DLD1 (cell line): ENCODE data around the gene NRBF2.

Experiments
- in situ Hi-C: cut with HindIII; loops from 2 replicates; pipeline ENCODE4 v1.10.0; 2017; ENCODE audit warnings: low sequenced_read_pairs

The NRBF2 gene

DNA sequence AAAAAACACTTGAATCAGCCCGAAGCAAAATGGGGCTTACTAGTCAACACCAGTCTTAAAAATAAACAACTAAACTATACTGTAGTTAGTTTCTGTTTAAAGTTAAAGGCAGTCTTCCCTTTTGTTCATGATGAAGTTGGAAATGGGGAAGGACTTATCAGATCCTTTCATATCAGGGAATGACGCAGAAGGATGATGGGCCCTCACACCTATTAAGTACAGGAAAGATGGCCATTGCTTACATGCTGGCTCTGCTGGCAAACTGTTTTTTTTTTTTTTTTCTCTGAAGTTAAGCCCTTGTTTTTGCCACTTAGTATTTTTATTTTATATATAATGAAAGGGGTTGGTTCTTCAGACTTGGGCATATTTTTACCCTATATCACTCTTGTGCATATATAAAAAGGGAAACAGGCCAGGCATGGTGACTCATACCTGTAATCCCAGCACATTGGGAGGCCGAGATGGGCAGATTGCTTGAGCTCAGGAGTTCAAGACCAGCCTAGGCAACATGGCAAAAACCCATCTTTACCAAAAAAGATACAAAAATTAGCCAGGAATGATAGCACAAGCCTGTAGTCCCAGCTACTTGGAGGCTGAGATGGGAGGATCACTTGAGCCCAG, 16.6 kb upstream of the NRBF2 start:
- in situ Hi-C loops: no loop called here

DNA sequence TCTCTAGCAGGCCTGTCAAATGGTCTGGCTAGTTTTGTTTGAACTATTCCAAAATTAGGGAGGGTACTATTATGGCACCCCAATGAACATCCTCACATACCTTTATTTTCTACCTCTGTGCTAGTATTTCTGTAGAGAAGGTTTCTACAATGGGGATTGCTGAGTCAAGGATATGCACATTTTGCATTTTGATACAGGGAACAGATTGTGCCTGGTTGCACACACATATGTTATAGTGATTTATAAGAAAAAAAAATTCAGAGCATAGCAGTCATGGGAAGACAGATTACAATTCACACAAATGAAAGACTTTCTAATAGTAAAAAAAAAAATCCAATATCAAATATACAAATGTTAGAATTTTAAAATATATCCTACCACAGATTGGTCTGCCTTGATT, 14.1 kb upstream of the NRBF2 start:
- in situ Hi-C loops: no loop called here

DNA sequence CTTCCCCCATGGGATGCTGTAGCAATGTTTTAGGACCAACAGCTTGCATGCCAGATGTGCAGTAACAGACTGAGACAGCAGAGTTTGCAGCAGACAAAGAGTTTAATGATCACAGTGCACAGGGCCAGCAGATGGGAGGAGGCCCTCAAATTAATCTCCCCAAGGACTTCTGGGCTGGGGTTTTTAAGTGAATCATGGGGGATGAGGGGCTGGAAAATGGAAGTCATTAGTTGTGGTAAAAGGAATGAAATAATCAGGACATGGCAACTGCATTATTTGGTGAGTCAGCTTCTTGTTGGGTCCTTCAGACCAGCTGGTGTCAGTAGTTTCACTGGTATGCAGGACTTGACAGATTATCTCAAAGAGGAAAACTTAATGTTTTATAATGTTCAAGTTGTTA, 12.6 kb upstream of the NRBF2 start:
- in situ Hi-C loops: no loop called here

GRCh38 chr10:63123727-63124362, 9.3 kb upstream of the NRBF2 start:
- in situ Hi-C loops: no loop called here

- in situ Hi-C loops: no loop called here
Measured at GRCh38 chr10:63125459-63125858, 7.7 kb upstream of the NRBF2 start.

DNA sequence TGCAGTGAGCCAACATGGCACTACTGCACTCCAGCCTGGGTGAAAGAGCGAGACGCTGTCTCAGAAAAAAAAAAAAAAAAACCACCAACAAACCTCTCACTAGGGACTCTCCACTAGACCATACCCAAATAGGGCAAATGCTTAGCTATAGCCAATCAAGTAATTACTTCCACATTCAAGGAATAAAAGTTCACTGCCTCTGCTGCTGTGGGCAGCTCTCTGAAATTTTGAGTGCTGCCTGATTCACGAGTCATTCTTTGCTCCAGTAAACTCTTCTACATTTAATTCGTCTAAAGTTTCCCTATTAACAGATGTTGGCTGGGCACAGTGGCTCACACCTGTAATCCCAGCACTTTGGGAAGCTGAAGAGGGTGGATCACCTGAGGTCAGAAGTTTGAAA, 4.7 kb upstream of the NRBF2 start:
- in situ Hi-C loops: no loop called here

DNA sequence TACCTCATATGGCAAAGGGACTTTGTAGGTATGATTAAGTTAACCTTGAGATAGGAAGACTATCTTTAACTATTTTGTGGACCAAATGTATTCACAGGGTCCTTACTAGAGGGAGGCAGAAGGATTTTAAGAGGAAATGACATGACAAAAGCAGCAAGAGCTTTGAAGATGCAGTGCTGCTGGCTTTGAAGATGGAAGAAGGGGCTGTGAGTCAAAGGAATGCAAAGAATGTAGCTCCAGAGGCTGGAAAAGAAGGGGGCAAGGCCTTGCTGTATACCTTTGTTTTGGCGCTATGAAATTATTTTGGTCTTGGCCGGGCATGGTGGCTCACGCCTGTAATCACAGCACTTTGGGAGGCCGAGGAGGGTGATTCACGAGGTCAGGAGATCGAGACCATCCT, 3.2 kb upstream of the NRBF2 start:
- in situ Hi-C loops: no loop called here

DNA sequence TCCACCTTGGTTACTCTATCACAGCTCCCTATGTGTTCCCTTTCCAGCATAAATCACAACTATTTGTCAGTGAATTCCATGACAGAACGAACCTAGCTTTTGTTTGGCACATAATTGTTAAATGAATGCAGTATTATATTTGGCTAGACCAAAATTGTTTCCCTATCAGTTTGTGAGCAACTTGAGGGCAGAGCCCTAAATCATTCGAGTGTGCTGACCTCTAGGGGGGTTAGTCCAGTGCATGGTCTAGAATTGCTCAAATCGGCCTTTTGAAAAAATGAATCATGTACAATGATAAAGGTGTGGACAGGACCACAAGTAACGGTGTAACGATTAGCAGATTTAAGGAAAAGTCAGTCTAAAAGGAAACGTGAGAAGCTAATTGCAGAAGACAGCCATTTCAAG, 475 bp upstream of the NRBF2 start:
- in situ Hi-C loops: no loop called here

- in situ Hi-C loops: no loop called here
Measured at GRCh38 chr10:63133821-63134557, 861 bp downstream of the NRBF2 start.

DNA sequence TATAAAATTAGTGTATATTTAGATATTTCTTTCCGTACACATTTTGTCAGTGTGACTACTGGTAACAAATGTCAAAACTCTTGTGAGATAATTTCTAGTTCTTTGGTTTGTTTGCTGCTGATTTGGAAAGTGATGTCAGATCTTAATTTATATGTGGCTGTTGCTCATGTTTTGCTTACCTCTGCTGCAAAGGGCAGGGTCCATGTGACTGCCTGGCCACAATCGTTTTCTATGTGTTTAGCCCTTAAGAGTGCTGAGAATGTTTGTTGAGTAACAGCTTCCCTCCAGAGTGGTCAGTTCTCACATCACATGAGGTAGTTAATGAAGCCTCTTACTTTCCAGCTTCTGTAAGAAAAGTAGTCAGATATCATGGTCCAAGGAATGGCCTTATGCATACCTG, 4.2 kb downstream of the NRBF2 start:
- in situ Hi-C loops: no loop called here

DNA sequence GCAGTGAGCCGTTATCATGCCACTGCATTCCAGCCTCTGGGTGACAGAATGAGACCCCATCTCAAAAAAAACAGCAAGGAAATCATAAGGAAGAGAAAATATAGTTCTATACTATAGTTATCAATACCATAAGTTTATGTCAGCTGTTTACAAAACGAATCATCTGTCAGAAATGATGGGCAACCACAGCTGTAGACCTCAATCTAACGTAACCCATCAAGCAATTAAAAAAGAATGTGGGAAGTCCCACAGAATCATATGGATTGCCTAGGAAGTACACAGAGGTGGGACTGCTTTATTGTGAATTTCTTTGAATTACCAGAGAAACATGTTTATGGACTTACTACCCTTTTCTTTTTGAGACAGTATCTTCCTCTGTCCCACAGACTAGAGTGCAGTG, 6.9 kb downstream of the NRBF2 start:
- in situ Hi-C loops: no loop called here

DNA sequence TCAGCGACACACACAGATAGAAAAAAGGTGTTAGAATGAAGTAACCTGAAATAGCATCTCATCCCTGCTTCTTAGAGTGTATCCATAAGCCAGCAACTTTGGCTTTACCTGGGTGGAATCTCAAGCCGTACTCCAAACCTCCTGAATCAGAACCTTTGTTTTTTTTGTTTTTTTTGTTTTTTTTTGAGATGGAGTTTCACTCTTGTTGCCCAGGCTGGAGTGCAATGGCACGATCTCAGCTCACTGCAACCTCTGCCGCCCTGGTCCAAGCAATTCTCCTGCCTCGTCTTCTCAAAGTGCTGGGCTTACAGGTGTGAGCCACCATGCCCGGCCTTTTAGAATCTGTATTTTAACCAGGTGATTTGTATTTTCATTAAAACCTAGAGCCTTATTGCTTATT, 9.0 kb downstream of the NRBF2 start:
- in situ Hi-C loops: no loop called here

DNA sequence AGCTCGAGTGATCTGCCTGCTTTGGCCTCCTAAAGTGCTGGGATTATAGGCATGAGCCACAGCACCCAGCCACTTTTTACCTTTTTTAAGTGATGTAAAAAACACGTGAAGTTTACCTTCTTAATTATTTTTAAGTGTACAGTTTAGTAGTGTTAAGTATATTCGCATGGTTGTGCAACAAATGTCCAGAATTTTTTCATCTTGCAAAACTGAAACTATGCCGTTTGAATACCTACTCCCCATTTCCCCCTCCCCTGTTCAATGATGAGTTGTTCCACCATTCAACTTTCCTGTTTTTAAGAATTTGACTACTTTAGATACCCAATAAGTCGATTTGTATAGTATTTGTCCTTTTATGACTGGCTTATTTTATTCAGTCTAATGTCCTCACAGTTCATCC, 10.9 kb downstream of the NRBF2 start:
- in situ Hi-C loops: no loop called here

- in situ Hi-C loops: no loop called here
Measured at GRCh38 chr10:63145782-63146181, 12.7 kb downstream of the NRBF2 start.

DNA sequence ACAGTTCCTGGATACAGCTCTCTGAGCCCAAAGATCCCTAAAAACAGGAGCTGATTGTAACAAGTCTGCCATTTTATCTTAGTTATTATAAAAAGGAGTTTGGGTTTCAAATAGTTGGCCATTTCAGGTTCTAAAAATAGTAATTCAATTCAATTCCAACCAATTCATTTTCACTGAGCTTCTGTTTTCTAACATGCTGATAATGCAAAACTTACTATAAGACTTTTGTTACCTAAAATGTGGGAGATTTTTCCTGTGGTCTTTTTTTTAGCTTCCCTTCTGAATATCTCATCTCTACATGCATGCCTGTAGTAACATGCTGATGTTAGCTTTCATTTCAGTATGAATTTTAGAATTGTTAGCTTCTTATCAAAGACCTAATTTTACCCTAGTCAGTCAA, 13.4 kb downstream of the NRBF2 start:
- in situ Hi-C loops: no loop called here

- in situ Hi-C loops: loop anchor here (25.0 kb wide), 2 partner anchors 462 to 562 kb away; no protein-coding TSS in a partner anchor
Measured at GRCh38 chr10:63150745-63151144, 17.6 kb downstream of the NRBF2 start.

GRCh38 chr10:63153868-63154545, 20.9 kb downstream of the NRBF2 start:
- in situ Hi-C loops: loop anchor here (25.0 kb wide), 2 partner anchors 458 to 558 kb away; no protein-coding TSS in a partner anchor

DNA sequence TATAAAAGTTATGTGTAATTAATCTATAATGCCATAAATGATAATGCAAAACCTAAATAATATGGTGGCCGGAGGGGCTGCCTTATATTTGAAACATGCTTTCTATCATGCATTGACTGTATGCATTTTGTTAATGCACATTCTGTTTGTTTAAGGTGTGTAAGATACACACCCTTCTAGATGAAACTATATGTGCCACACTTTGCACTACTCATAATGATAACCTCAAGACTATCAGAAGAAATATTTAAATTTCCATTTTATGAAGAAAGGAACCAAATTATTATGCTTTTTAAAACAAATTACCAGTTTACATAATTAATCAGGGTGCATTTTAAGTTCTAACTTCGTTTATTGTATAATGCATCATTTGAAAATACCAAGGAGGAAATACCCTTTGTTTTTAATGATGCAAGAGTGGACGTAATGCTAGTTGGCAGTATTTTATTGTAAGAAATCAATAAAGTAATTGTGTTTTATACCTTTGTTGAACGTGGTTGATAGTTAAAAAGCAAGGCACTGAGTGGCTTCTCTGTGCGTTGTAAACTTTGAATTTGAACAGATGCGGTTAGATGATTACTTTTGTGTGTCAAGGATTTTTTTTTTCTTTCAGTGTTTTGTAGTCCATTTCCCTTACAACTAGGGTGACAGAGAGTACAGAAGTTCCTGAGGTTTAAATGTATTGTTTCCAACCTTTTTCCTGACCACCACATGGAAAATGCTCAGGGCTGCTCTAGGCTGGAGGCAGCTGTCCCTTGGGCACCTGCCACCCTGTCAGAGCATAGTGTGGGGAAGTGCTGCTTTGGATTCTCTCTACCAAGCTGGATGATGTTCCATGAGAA, 21.6 kb downstream of the NRBF2 start:
- in situ Hi-C loops: loop anchor here (25.0 kb wide), 2 partner anchors 458 to 558 kb away; no protein-coding TSS in a partner anchor

- in situ Hi-C loops: loop anchor here (25.0 kb wide), 2 partner anchors 457 to 557 kb away; no protein-coding TSS in a partner anchor
Measured at GRCh38 chr10:63155388-63156020, 22.4 kb downstream of the NRBF2 start.

GRCh38 chr10:63156236-63156635, 23.1 kb downstream of the NRBF2 start:
- in situ Hi-C loops: loop anchor here (25.0 kb wide), 2 partner anchors 456 to 556 kb away; no protein-coding TSS in a partner anchor
